B cell (primary cell): Measurements from ENCODE around the gene RSPH6A. TPM values are rescaled to one million over a fixed set of nuclear protein-coding genes. Genes with fewer than 3 reads are reported as not detected.

Experiments used
- ATAC-seq: fragments of 200-7000 bp; cut with Tn5 transposase; one replicate; pipeline ENCODE4 v1.10.0; 2021; ENCODE audit warnings: low read depth, mild to moderate bottlenecking, moderate number of reproducible peaks, moderate library complexity
- CTCF ChIA-PET: fragments of 350-600 bp; sonication (Branson Sonifier 250); formaldehyde crosslinking; loops from one replicate; lab custom pipeline; 2021; ENCODE audit warnings: antibody characterized with exemption, inconsistent platforms; lab: Charles Lee
- POLR2A ChIA-PET: fragments of 350-600 bp; sonication (Branson Sonifier 250); formaldehyde crosslinking; loops from one replicate; lab custom pipeline; 2021; ENCODE audit warnings: antibody characterized with exemption; lab: Charles Lee
- DNase-seq: peaks from one replicate; pipeline ENCODE4 v3.0.0; 2013
- H2AFZ ChIP-seq: 2 replicates; pipeline ENCODE4 v1.6.1; 2012; ENCODE audit warnings: mild to moderate bottlenecking, low read depth, low read length; ENCODE audit not compliant: insufficient read depth, poor library complexity, severe bottlenecking
- H3K27ac ChIP-seq, 2 donors: 1 replicate in 1 of 2; 2 replicates in 1 of 2; pipeline ENCODE4 v1.5.1; 2012 to 2013; ENCODE audit warnings: low read length in 2 of 2, mild to moderate bottlenecking in 2 of 2, moderate library complexity in 1 of 2
- H3K27me3 ChIP-seq, 4 experiments: fragments of 200-600 bp in 1 of 4; sonication (generic) in 1 of 4; replicated peaks in 1 of 4; 1 replicate in 2 of 4; 2 replicates in 2 of 4; pipeline versions ENCODE4 v1.6.1 to v1.7.0; 2013 to 2016; ENCODE audit warnings: low read length in 3 of 4, mild to moderate bottlenecking in 2 of 4, mixed read lengths in 1 of 4, moderate library complexity in 1 of 4; ENCODE audit not compliant: insufficient read depth in 4 of 4, control insufficient read depth in 3 of 4; ENCODE audit errors: control extremely low read depth in 1 of 4
- H3K36me3 ChIP-seq, 2 experiments: replicated peaks in 1 of 2; 1 replicate in 1 of 2; 2 replicates in 1 of 2; pipeline versions ENCODE4 v1.6.1 to v1.7.1; 2013; ENCODE audit warnings: low read length in 1 of 2; ENCODE audit not compliant: insufficient read depth in 2 of 2, control insufficient read depth in 1 of 2; ENCODE audit errors: control extremely low read depth in 1 of 2, extremely low read depth in 1 of 2
- H3K4me1 ChIP-seq, 2 donors: fragments of 200-600 bp in 1 of 2; sonication (generic) in 1 of 2; 1 replicate in 1 of 2; 2 replicates in 1 of 2; pipeline versions ENCODE4 v1.5.1 to v1.6.1; 2013 to 2017; ENCODE audit warnings: low read length in 2 of 2; ENCODE audit not compliant: control insufficient read depth in 2 of 2, insufficient read depth in 2 of 2
- H3K4me2 ChIP-seq: replicated peaks from 2 replicates; pipeline ENCODE3; 2012; ENCODE audit warnings: mild to moderate bottlenecking, low read depth, low read length; ENCODE audit not compliant: poor library complexity, severe bottlenecking
- H3K4me3 ChIP-seq, 5 experiments: fragments of 200-600 bp in 1 of 5; sonication (generic) in 1 of 5; 1 replicate in 3 of 5; 2 replicates in 2 of 5; pipeline versions ENCODE4 v1.5.1 to v1.7.0; 2011 to 2016; ENCODE audit warnings: low read length in 4 of 5, mild to moderate bottlenecking in 4 of 5, low read depth in 2 of 5, control low read depth in 1 of 5, moderate library complexity in 1 of 5; ENCODE audit not compliant: insufficient read depth in 1 of 5; ENCODE audit errors: control extremely low read depth in 1 of 5, extremely low read depth in 1 of 5
- H3K79me2 ChIP-seq: fragments of 200-600 bp; sonication (generic); one replicate; pipeline ENCODE4 v1.6.0; 2016; ENCODE audit warnings: low read length; ENCODE audit not compliant: control insufficient read depth, insufficient read depth
- H3K9ac ChIP-seq: fragments of 200-600 bp; sonication (generic); 2 replicates; pipeline ENCODE4 v1.6.1; 2017; ENCODE audit warnings: mild to moderate bottlenecking, low read length, moderate library complexity
- H3K9me3 ChIP-seq, 3 donors: one replicate each; pipeline versions ENCODE4 v1.6.1 to v1.7.1; 2013; ENCODE audit warnings: low read length in 2 of 3; ENCODE audit not compliant: control insufficient read depth in 2 of 3, insufficient read depth in 1 of 3; ENCODE audit errors: control extremely low read depth in 1 of 3
- H4K20me1 ChIP-seq: 2 replicates; pipeline ENCODE4 v1.6.0; 2012; ENCODE audit warnings: mild to moderate bottlenecking, low read length; ENCODE audit not compliant: insufficient read depth, control insufficient read depth, poor library complexity, severe bottlenecking
- H3K27ac Mint-ChIP-seq: one replicate; pipeline ENCODE4 v1.8.0; 2021; ENCODE audit warnings: mixed read lengths
- H3K27me3 Mint-ChIP-seq: one replicate; pipeline ENCODE4 v1.8.0; 2021; ENCODE audit warnings: mixed read lengths
- H3K4me1 Mint-ChIP-seq: one replicate; pipeline ENCODE4 v1.8.0; 2021; ENCODE audit warnings: mixed read lengths
- H3K4me3 Mint-ChIP-seq: one replicate; pipeline ENCODE4 v1.8.0; 2021; ENCODE audit warnings: mixed read lengths
- H3K9me3 Mint-ChIP-seq: one replicate; pipeline ENCODE4 v1.8.0; 2022; ENCODE audit warnings: mixed read lengths; ENCODE audit not compliant: insufficient read depth
- CTCF ChIP-seq: fragments of 200-600 bp; IDR thresholded peaks from one replicate; pipeline ENCODE4 v1.8.0; 2022; ENCODE audit warnings: antibody characterized with exemption, mild to moderate bottlenecking
- EZH2 ChIP-seq: IDR thresholded peaks from 2 replicates; pipeline ENCODE4 v1.6.1; 2012; ENCODE audit warnings: borderline replicate concordance, low read depth, mild to moderate bottlenecking, moderate library complexity, low read length; ENCODE audit not compliant: insufficient read depth, poor library complexity, severe bottlenecking
- WGBS: methylation state at CpG from one replicate; pipeline ENCODE4 v1.1.5; 2013; ENCODE audit warnings: missing lambda C conversion rate; ENCODE audit not compliant: insufficient coverage; 5-methylcytosine and 5-hydroxymethylcytosine counted together
- intact Hi-C: fragments of 100-400 bp; cut with micrococcal nuclease; formaldehyde crosslinking; loops from one replicate; pipeline ENCODE4 v1.10.0; 2022
- polyA plus RNA-seq: library from polyadenylated mRNA; depleted of rRNA; stranded (reverse); fragments of >200 nt; gene quantifications from 2 replicates; pipeline ENCODE4 v1.2.3, GENCODE V29; 2012
- total RNA-seq, 2 donors: library from RNA; stranded (reverse); fragments of 120-200 nt in 1 of 2; gene quantifications; 1 replicate in 1 of 2; 2 replicates in 1 of 2; pipeline versions ENCODE4 v1.2.3 to v1.2.4, GENCODE V29; 2013 to 2022

RSPH6A gene
- total and polyA plus RNA-seq, 2 donors (not counting 1 experiment from before 2014, with no cell fraction given): 0.03 to 0.62 TPM

- TF ChIP-seq CTCF (no peak), EZH2 (no peak)
- H3K9ac ChIP-seq: no peak overlapping the region
- CTCF ChIA-PET: interaction anchor here (1.0 to 8.3 kb wide), 2 partner anchors 27 to 110 kb away, joined by 3 to 302 read pairs; no protein-coding TSS in a partner anchor
- DNase-seq (no peak), ATAC-seq (no peak)
- H4K20me1 ChIP-seq: peaks cover 9% of the 10 kb centered on the region
- no peaks in the 10 kb centered on the region for H3K9me3 ChIP-seq
- H3K9me3 Mint-ChIP-seq: no peaks in the 10 kb centered on the region
- H3K79me2 ChIP-seq: no peaks in the 10 kb centered on the region
- H2AFZ ChIP-seq: no peak overlapping the region
- H3K27me3 Mint-ChIP-seq: no peaks in the 10 kb centered on the region
- POLR2A ChIA-PET: interaction anchor here (0.6 kb wide), 1 partner anchor 35 kb away, joined by 5 read pairs; no protein-coding TSS in a partner anchor
- H3K4me3 ChIP-seq: no peak overlapping the region
- intact Hi-C loops: no loop called here
- no peak overlapping the region for H3K27ac Mint-ChIP-seq
- peaks cover 29% of the 10 kb centered on the region for H3K4me1 Mint-ChIP-seq
- peaks cover 7 to 28% of the 10 kb centered on the region in 2 donors for H3K4me1 ChIP-seq
- peaks cover 0 to 3% (median 1%) of the 10 kb centered on the region in 4 experiments for H3K27me3 ChIP-seq
- peaks cover 0 to 11% of the 10 kb centered on the region in 2 experiments for H3K36me3 ChIP-seq
- H3K4me3 Mint-ChIP-seq: no peak overlapping the region
- H3K4me2 ChIP-seq: no peak overlapping the region
- H3K27ac ChIP-seq: no peak overlapping the region
- WGBS: 100% methylated on average over 2 of the region's 3 CpGs
Measured at GRCh38 chr19:45772912-45773311, 42.2 kb downstream of the RSPH6A start.

- ChIA-PET CTCF (interaction anchor here (0.6 to 8.3 kb wide), 3 partner anchors 21 to 110 kb away, joined by 3 to 302 read pairs (median 3); partner anchors contain the start of gene DMWD), POLR2A (no interaction called here)
- no peaks in the 10 kb centered on the region for H3K79me2 ChIP-seq
- peaks cover 0 to 5% of the 10 kb centered on the region in 2 experiments for H3K36me3 ChIP-seq
- DNase-seq (no peak), ATAC-seq (no peak)
- no peak overlapping the region for H2AFZ ChIP-seq
- H4K20me1 ChIP-seq: peaks cover 3% of the 10 kb centered on the region
- no peaks in the 10 kb centered on the region for H3K9me3 Mint-ChIP-seq
- no peaks in the 10 kb centered on the region for H3K9me3 ChIP-seq
- H3K4me3 ChIP-seq: no peak overlapping the region
- peaks cover 0 to 9% (median 4%) of the 10 kb centered on the region in 4 experiments for H3K27me3 ChIP-seq
- no peak for TF ChIP-seq CTCF
- no peak for TF ChIP-seq EZH2
- peaks cover 29% of the 10 kb centered on the region for H3K4me1 Mint-ChIP-seq
- peaks cover 12 to 32% of the 10 kb centered on the region in 2 donors for H3K4me1 ChIP-seq
- H3K27me3 Mint-ChIP-seq: no peaks in the 10 kb centered on the region
- no peak overlapping the region for H3K4me2 ChIP-seq
- intact Hi-C loops: no loop called here
- no peak overlapping the region for H3K27ac ChIP-seq
- H3K4me3 Mint-ChIP-seq: peak overlapping the region; percentile 14
- H3K27ac Mint-ChIP-seq: peak overlapping the region; percentile 28
- no peak overlapping the region for H3K9ac ChIP-seq
- 58% methylated on average over 12 of the region's 14 CpGs for whole genome bisulfite sequencing
Measured at GRCh38 chr19:45772130-45772840, 42.8 kb downstream of the RSPH6A start.
